ENCODE results near the gene KRTAP12-4. TPM values are rescaled to one million over a fixed set of nuclear protein-coding genes. Genes with fewer than 3 reads are reported as not detected.

The KRTAP12-4 gene
- not detected in 2 replicates for polyA plus RNA-seq (2013)

- H2AFZ ChIP-seq (ENCODE audit: insufficient read depth, low read length, poor library complexity) = no peak within 1 kb of the TSS
- no peaks in the 10 kb centered on the region for H3K79me1 ChIP-seq (ENCODE audit: low read length)
- H3K18ac ChIP-seq (ENCODE audit: low read length) = no peak within 1 kb of the TSS
- H3K4me1 ChIP-seq (ENCODE audit: control insufficient read depth in 1 of 2, insufficient read depth in 2 of 2, low read length in 2 of 2) = peaks cover 2 to 7% of the 10 kb centered on the region in 2 experiments
- no peak within 1 kb of the TSS for H4K12ac ChIP-seq (ENCODE audit: low read depth, low read length)
- DNase-seq = no peak
- H3K79me2 ChIP-seq (ENCODE audit: control insufficient read depth, insufficient read depth, low read length, poor library complexity) = no peaks in the 10 kb centered on the region
- no peak within 1 kb of the TSS for H3K4me2 ChIP-seq (ENCODE audit: low read length)
- H3K27me3 ChIP-seq (ENCODE audit: insufficient read depth, low read length) = no peaks in the 10 kb centered on the region
- no peak within 1 kb of the TSS for H4K91ac ChIP-seq (ENCODE audit: low read depth, low read length)
- no peak within 1 kb of the TSS for H2BK12ac ChIP-seq (ENCODE audit: low read length)
- H3K4me3 ChIP-seq (ENCODE audit: low read depth, low read length) = no peak within 1 kb of the TSS
- WGBS (ENCODE audit: extremely low coverage, insufficient coverage, insufficient read length) = no CpG with 5 or more reads among the region's 9 CpGs
- no peak within 1 kb of the TSS for H2AK5ac ChIP-seq (ENCODE audit: low read length)
- H3K36me3 ChIP-seq (ENCODE audit: control insufficient read depth in 1 of 2, insufficient read depth in 2 of 2, low read length in 2 of 2) = no peaks in the 10 kb centered on the region
- H4K8ac ChIP-seq (ENCODE audit: low read depth, low read length) = no peak within 1 kb of the TSS
- H3K9ac ChIP-seq (ENCODE audit: low read length) = no peak within 1 kb of the TSS
- H3K27ac ChIP-seq (ENCODE audit: low read depth, low read length) = no peak within 1 kb of the TSS
- peaks cover 18% of the 10 kb centered on the region for H3K9me3 ChIP-seq (ENCODE audit: insufficient read depth, low read depth, low read length)
- H3K4ac ChIP-seq (ENCODE audit: low read depth, low read length) = no peak within 1 kb of the TSS
- H2BK120ac ChIP-seq (ENCODE audit: insufficient read depth, low read length, poor library complexity) = no peak within 1 kb of the TSS
- H3K23ac ChIP-seq (ENCODE audit: low read length) = no peak within 1 kb of the TSS
- no peak within 1 kb of the TSS for H2BK5ac ChIP-seq (ENCODE audit: low read depth, low read length, poor library complexity)
- H3K14ac ChIP-seq (ENCODE audit: low read length) = no peak within 1 kb of the TSS
Measured at GRCh38 chr21:44654576-44655175, at the start of gene KRTAP12-4. TSS of gene KRTAP12-4 (minus strand) at chr21:44654659. CDS start at chr21:44654614, 45 bp downstream.

GRCh38 chr21:44703731-44704635 is 49.5 kb upstream of the KRTAP12-4 start:
- H2AK5ac ChIP-seq (ENCODE audit: low read length) = no peak overlapping the region
- H2BK120ac ChIP-seq (ENCODE audit: insufficient read depth, low read length, poor library complexity) = no peak overlapping the region
- no peak overlapping the region for H2BK5ac ChIP-seq (ENCODE audit: low read depth, low read length, poor library complexity)
- H3K14ac ChIP-seq (ENCODE audit: low read length) = no peak overlapping the region
- H3K4ac ChIP-seq (ENCODE audit: low read depth, low read length) = no peak overlapping the region
- H2AFZ ChIP-seq (ENCODE audit: insufficient read depth, low read length, poor library complexity) = no peak overlapping the region
- H3K4me2 ChIP-seq (ENCODE audit: low read length) = no peak overlapping the region
- H4K8ac ChIP-seq (ENCODE audit: low read depth, low read length) = no peak overlapping the region
- peaks cover 16% of the 10 kb centered on the region for H3K9me3 ChIP-seq (ENCODE audit: insufficient read depth, low read depth, low read length)
- H3K27me3 ChIP-seq (ENCODE audit: insufficient read depth, low read length) = peaks cover 38% of the 10 kb centered on the region
- H4K12ac ChIP-seq (ENCODE audit: low read depth, low read length) = no peak overlapping the region
- no peak overlapping the region for H3K27ac ChIP-seq (ENCODE audit: low read depth, low read length)
- H3K23ac ChIP-seq (ENCODE audit: low read length) = no peak overlapping the region
- H3K9ac ChIP-seq (ENCODE audit: low read length) = no peak overlapping the region
- no peaks in the 10 kb centered on the region for H3K36me3 ChIP-seq (ENCODE audit: control insufficient read depth in 1 of 2, insufficient read depth in 2 of 2, low read length in 2 of 2)
- no peaks in the 10 kb centered on the region for H3K79me2 ChIP-seq (ENCODE audit: control insufficient read depth, insufficient read depth, low read length, poor library complexity)
- no peak overlapping the region for H3K18ac ChIP-seq (ENCODE audit: low read length)
- no peak overlapping the region for H3K4me3 ChIP-seq (ENCODE audit: low read depth, low read length)
- no peak overlapping the region for H4K91ac ChIP-seq (ENCODE audit: low read depth, low read length)
- no CpG with 5 or more reads among the region's 13 CpGs for WGBS (ENCODE audit: extremely low coverage, insufficient coverage, insufficient read length)
- H3K79me1 ChIP-seq (ENCODE audit: low read length) = no peaks in the 10 kb centered on the region
- H2BK12ac ChIP-seq (ENCODE audit: low read length) = no peak overlapping the region
- peaks cover 0 to 3% of the 10 kb centered on the region in 2 experiments for H3K4me1 ChIP-seq (ENCODE audit: control insufficient read depth in 1 of 2, insufficient read depth in 2 of 2, low read length in 2 of 2)
- no peak for DNase-seq

- Histone ChIP-seq H4K12ac (ENCODE audit: low read depth, low read length) (no peak overlapping the region), H3K4me1 (ENCODE audit: control insufficient read depth in 1 of 2, insufficient read depth in 2 of 2, low read length in 2 of 2) (peaks cover 5 to 7% of the 10 kb centered on the region in 2 experiments), H2BK5ac (ENCODE audit: low read depth, low read length, poor library complexity) (no peak overlapping the region), H3K27me3 (ENCODE audit: insufficient read depth, low read length) (peaks cover 29% of the 10 kb centered on the region), H3K36me3 (ENCODE audit: control insufficient read depth in 1 of 2, insufficient read depth in 2 of 2, low read length in 2 of 2) (no peaks in the 10 kb centered on the region), H3K4me3 (ENCODE audit: low read depth, low read length) (no peak overlapping the region), H3K14ac (ENCODE audit: low read length) (no peak overlapping the region), H2AK5ac (ENCODE audit: low read length) (no peak overlapping the region), H2BK12ac (ENCODE audit: low read length) (no peak overlapping the region), H3K4ac (ENCODE audit: low read depth, low read length) (no peak overlapping the region), H3K27ac (ENCODE audit: low read depth, low read length) (no peak overlapping the region), H3K23ac (ENCODE audit: low read length) (no peak overlapping the region), H3K9me3 (ENCODE audit: insufficient read depth, low read depth, low read length) (peaks cover 14% of the 10 kb centered on the region), H3K4me2 (ENCODE audit: low read length) (no peak overlapping the region), H4K91ac (ENCODE audit: low read depth, low read length) (no peak overlapping the region), H3K9ac (ENCODE audit: low read length) (no peak overlapping the region), H3K79me1 (ENCODE audit: low read length) (no peaks in the 10 kb centered on the region), H3K18ac (ENCODE audit: low read length) (no peak overlapping the region), H2AFZ (ENCODE audit: insufficient read depth, low read length, poor library complexity) (no peak overlapping the region), H4K8ac (ENCODE audit: low read depth, low read length) (no peak overlapping the region), H2BK120ac (ENCODE audit: insufficient read depth, low read length, poor library complexity) (no peak overlapping the region), H3K79me2 (ENCODE audit: control insufficient read depth, insufficient read depth, low read length, poor library complexity) (no peaks in the 10 kb centered on the region)
- no peak for DNase-seq
- WGBS (ENCODE audit: extremely low coverage, insufficient coverage, insufficient read length) = no CpG with 5 or more reads among the region's 16 CpGs
Measured at GRCh38 chr21:44702973-44703730, 48.7 kb upstream of the KRTAP12-4 start.

GRCh38 chr21:44702111-44702972 is 47.9 kb upstream of the KRTAP12-4 start:
- no peak overlapping the region for H3K4me3 ChIP-seq (ENCODE audit: low read depth, low read length)
- WGBS (ENCODE audit: extremely low coverage, insufficient coverage, insufficient read length) = no CpG with 5 or more reads among the region's 22 CpGs
- H3K36me3 ChIP-seq (ENCODE audit: control insufficient read depth in 1 of 2, insufficient read depth in 2 of 2, low read length in 2 of 2) = no peaks in the 10 kb centered on the region

More at GRCh38 chr21:44702111-44702972, 47.9 kb upstream of the KRTAP12-4 start:
- H3K79me1 ChIP-seq (ENCODE audit: low read length) = no peaks in the 10 kb centered on the region
- peaks cover 14% of the 10 kb centered on the region for H3K9me3 ChIP-seq (ENCODE audit: insufficient read depth, low read depth, low read length)
- no peak overlapping the region for H4K8ac ChIP-seq (ENCODE audit: low read depth, low read length)
- H3K79me2 ChIP-seq (ENCODE audit: control insufficient read depth, insufficient read depth, low read length, poor library complexity) = no peaks in the 10 kb centered on the region
- no peak overlapping the region for H3K23ac ChIP-seq (ENCODE audit: low read length)
- no peak overlapping the region for H2AFZ ChIP-seq (ENCODE audit: insufficient read depth, low read length, poor library complexity)
- peaks cover 13 to 14% of the 10 kb centered on the region in 2 experiments for H3K4me1 ChIP-seq (ENCODE audit: control insufficient read depth in 1 of 2, insufficient read depth in 2 of 2, low read length in 2 of 2)
- no peak overlapping the region for H3K18ac ChIP-seq (ENCODE audit: low read length)
- H4K91ac ChIP-seq (ENCODE audit: low read depth, low read length) = no peak overlapping the region
- no peak overlapping the region for H3K4ac ChIP-seq (ENCODE audit: low read depth, low read length)
- no peak overlapping the region for H2AK5ac ChIP-seq (ENCODE audit: low read length)
- no peak overlapping the region for H3K4me2 ChIP-seq (ENCODE audit: low read length)
- H3K27ac ChIP-seq (ENCODE audit: low read depth, low read length) = no peak overlapping the region
- H3K14ac ChIP-seq (ENCODE audit: low read length) = no peak overlapping the region
- DNase-seq = no peak
- H2BK5ac ChIP-seq (ENCODE audit: low read depth, low read length, poor library complexity) = no peak overlapping the region
- no peak overlapping the region for H2BK12ac ChIP-seq (ENCODE audit: low read length)
- H4K12ac ChIP-seq (ENCODE audit: low read depth, low read length) = no peak overlapping the region
- no peak overlapping the region for H3K9ac ChIP-seq (ENCODE audit: low read length)
- no peak overlapping the region for H2BK120ac ChIP-seq (ENCODE audit: insufficient read depth, low read length, poor library complexity)
- peaks cover 21% of the 10 kb centered on the region for H3K27me3 ChIP-seq (ENCODE audit: insufficient read depth, low read length)

Data from trophoblast cell (in vitro differentiated cells and primary cell).